ENCODE measurements around the gene TDRD9.
A peak's percentile ranks its signal among the peaks of the same experiment; 100 is the strongest.

Gene TDRD9

GRCh38 chr14:104037903-104038302 lies 109.6 kb downstream of the TDRD9 start:
- DNase-seq: no peak

GRCh38 chr14:104039214-104039613 lies 111.0 kb downstream of the TDRD9 start:
- DNase-seq: no peak

- no peak for DNase-seq
Observed at GRCh38 chr14:104040539-104040938, 112.3 kb downstream of the TDRD9 start.

GRCh38 chr14:104041430-104042104 lies 113.3 kb downstream of the TDRD9 start:
- no peak for DNase-seq

GRCh38 chr14:104044016-104044415 lies 115.8 kb downstream of the TDRD9 start:
- DNase-seq: no peak

GRCh38 chr14:104047761-104048160 lies 119.5 kb downstream of the TDRD9 start:
- no peak for DNase-seq

- DNase-seq: no peak
Observed at GRCh38 chr14:104048758-104049507, 120.7 kb downstream of the TDRD9 start.

- DNase-seq: no peak
Observed at GRCh38 chr14:104049576-104050240, 121.5 kb downstream of the TDRD9 start.

GRCh38 chr14:104051092-104051813 lies 123.0 kb downstream of the TDRD9 start:
- DNase-seq: no peak

- no peak for DNase-seq
Observed at GRCh38 chr14:104054222-104054905, 126.1 kb downstream of the TDRD9 start.

GRCh38 chr14:104062281-104062680 lies 134.0 kb downstream of the TDRD9 start:
- DNase-seq: no peak

GRCh38 chr14:104064003-104064402 lies 135.7 kb downstream of the TDRD9 start:
- DNase-seq: no peak

- no peak for DNase-seq
Observed at GRCh38 chr14:104066279-104066678, 138.0 kb downstream of the TDRD9 start.

- no peak for DNase-seq
Observed at GRCh38 chr14:104066719-104067295, 138.6 kb downstream of the TDRD9 start.

GRCh38 chr14:104069541-104069940 lies 141.3 kb downstream of the TDRD9 start:
- DNase-seq: no peak

GRCh38 chr14:104072586-104072985 lies 144.3 kb downstream of the TDRD9 start:
- no peak for DNase-seq

GRCh38 chr14:104073764-104074163 lies 145.5 kb downstream of the TDRD9 start:
- no peak for DNase-seq

- DNase-seq: no peak
Observed at GRCh38 chr14:104075530-104076151, 147.4 kb downstream of the TDRD9 start.

- DNase-seq: no peak
Observed at GRCh38 chr14:104076743-104077142, 148.5 kb downstream of the TDRD9 start.

- DNase-seq: peak; percentile 96
Observed at GRCh38 chr14:104078031-104078455, 149.8 kb downstream of the TDRD9 start.

GRCh38 chr14:104080376-104081260 lies 152.4 kb downstream of the TDRD9 start:
- DNase-seq: no peak

Data from islet precursor cell (in vitro differentiated cells).